Keratinocyte (primary cell): ENCODE measurements around the gene CLSTN2. TPM values are rescaled to one million over a fixed set of nuclear protein-coding genes. Genes with fewer than 3 reads are reported as not detected.

ENCODE experiments used
- DNase-seq: peaks from one replicate; pipeline ENCODE4 v3.0.0-alpha.2; 2011; ENCODE audit warnings: low read depth, missing footprints, low spot score
- FAIRE-seq: peaks from 2 replicates; lab custom pipeline; 2011; peaks lifted over from hg19 to GRCh38; lab: Jason Lieb, UNC
- H2AFZ ChIP-seq: 2 replicates; pipeline ENCODE4 v1.6.0; 2012; ENCODE audit warnings: low read length, control low read depth, inconsistent platforms; ENCODE audit not compliant: control insufficient read depth
- H3K27ac ChIP-seq: 2 replicates; pipeline ENCODE4 v1.5.1; 2011; ENCODE audit warnings: low read length; ENCODE audit not compliant: control insufficient read depth, insufficient read depth
- H3K27me3 ChIP-seq: 3 replicates; pipeline ENCODE4 v1.6.0; 2011; ENCODE audit warnings: low read length; ENCODE audit not compliant: control insufficient read depth, insufficient read depth; ENCODE audit errors: extremely low read depth
- H3K36me3 ChIP-seq, 2 experiments: 2 replicates in 1 of 2; 3 replicates in 1 of 2; pipeline ENCODE4 v1.5.1; 2011; ENCODE audit warnings: low read length in 2 of 2, mild to moderate bottlenecking in 1 of 2; ENCODE audit not compliant: control insufficient read depth in 2 of 2, insufficient read depth in 2 of 2; ENCODE audit errors: extremely low read depth in 1 of 2
- H3K4me1 ChIP-seq: 3 replicates; pipeline ENCODE4 v1.5.1; 2011; ENCODE audit warnings: low read length; ENCODE audit not compliant: control insufficient read depth, insufficient read depth; ENCODE audit errors: extremely low read depth
- H3K4me2 ChIP-seq: 3 replicates; pipeline ENCODE4 v1.6.0; 2011; ENCODE audit warnings: low read depth, low read length; ENCODE audit not compliant: control insufficient read depth, insufficient read depth; ENCODE audit errors: extremely low read depth
- H3K4me3 ChIP-seq, 3 experiments: fragments of 200-600 bp in 1 of 3; sonication (generic) in 1 of 3; 2 replicates in 2 of 3; 3 replicates in 1 of 3; pipeline ENCODE4 v1.5.1; 2011 to 2016; ENCODE audit warnings: low read length in 3 of 3, mild to moderate bottlenecking in 3 of 3, control low read depth in 2 of 3, inconsistent platforms in 1 of 3, low read depth in 1 of 3, mixed read lengths in 1 of 3, mixed run types in 1 of 3, moderate library complexity in 1 of 3; ENCODE audit not compliant: control insufficient read depth in 2 of 3, insufficient read depth in 2 of 3; ENCODE audit errors: extremely low read depth in 1 of 3
- H3K79me2 ChIP-seq: 2 replicates; pipeline ENCODE4 v1.6.0; 2012; ENCODE audit warnings: low read length; ENCODE audit not compliant: control insufficient read depth, insufficient read depth
- H3K9ac ChIP-seq: 3 replicates; pipeline ENCODE4 v1.6.0; 2011; ENCODE audit warnings: low read length; ENCODE audit not compliant: control insufficient read depth, insufficient read depth; ENCODE audit errors: extremely low read depth
- H3K9me1 ChIP-seq: 3 replicates; pipeline ENCODE4 v1.6.0; 2011; ENCODE audit warnings: low read length; ENCODE audit not compliant: control insufficient read depth, insufficient read depth; ENCODE audit errors: extremely low read depth
- H3K9me3 ChIP-seq: 2 replicates; pipeline ENCODE4 v1.5.1; 2012; ENCODE audit warnings: low read depth, low read length; ENCODE audit not compliant: control insufficient read depth
- H4K20me1 ChIP-seq: 3 replicates; pipeline ENCODE4 v1.6.0; 2011; ENCODE audit warnings: low read length; ENCODE audit not compliant: control insufficient read depth, insufficient read depth; ENCODE audit errors: extremely low read depth
- CTCF ChIP-seq, 3 experiments: IDR thresholded peaks in 1 of 3; conservative IDR thresholded peaks in 1 of 3; optimal IDR thresholded peaks in 1 of 3; 2 replicates in 2 of 3; 3 replicates in 1 of 3; pipeline versions ENCODE3 to v1.5.1; 2011; ENCODE audit warnings: low read length in 3 of 3, mild to moderate bottlenecking in 3 of 3, moderate library complexity in 2 of 3, control low read depth in 1 of 3, inconsistent platforms in 1 of 3; ENCODE audit not compliant: insufficient read depth in 2 of 3; ENCODE audit errors: extremely low read depth in 1 of 3
- EZH2 ChIP-seq: IDR thresholded peaks from one replicate; pipeline ENCODE4 v1.6.1; 2012; ENCODE audit warnings: inconsistent platforms, mild to moderate bottlenecking, low read length, moderate library complexity
- dilution Hi-C: fragments of 300-500 bp; cut with MboI; formaldehyde crosslinking; loops from one replicate; pipeline ENCODE4 v1.7.0; 2020; ENCODE audit warnings: low sequenced_read_pairs; ENCODE audit not compliant: extremely low pct_ligation_motif_present
- polyA plus RNA-seq, 5 experiments: library from polyadenylated mRNA; depleted of rRNA in 3 of 5; stranded (reverse) in 3 of 5; stranded (forward) in 1 of 5; unstranded in 1 of 5; fragments of >200 nt; gene quantifications; 1 replicate in 1 of 5; 2 replicates in 3 of 5; 3 replicates in 1 of 5; pipeline versions ENCODE4 v1.2.1 to v1.2.3, GENCODE V29; 2011 to 2012; ENCODE audit warnings: missing spikeins in 2 of 5, low read depth in 1 of 5, low replicate concordance in 1 of 5

Gene CLSTN2
- polyA plus RNA-seq, 1 donor (not counting 4 experiments of a cell fraction or from before 2014, with no cell fraction given): 0.09 TPM

- Histone ChIP-seq H4K20me1 (no peaks in the 10 kb centered on the region), H3K9ac (no peak overlapping the region), H3K27ac (no peak overlapping the region), H3K27me3 (no peaks in the 10 kb centered on the region), H3K79me2 (no peaks in the 10 kb centered on the region), H3K9me3 (no peaks in the 10 kb centered on the region), H3K9me1 (no peaks in the 10 kb centered on the region), H3K4me1 (no peaks in the 10 kb centered on the region), H3K4me2 (no peak overlapping the region), H2AFZ (no peak overlapping the region), H3K36me3 (no peaks in the 10 kb centered on the region), H3K4me3 (no peak overlapping the region)
- no peak for DNase-seq
- no peak for TF ChIP-seq CTCF (optimal IDR thresholded peaks at IDR 0.05 in 1 of 3, IDR thresholded peaks at IDR 0.05 in 1 of 3, conservative IDR thresholded peaks at IDR 0.05 in 1 of 3; ENCODE audit: extremely low read depth in 1 of 3, insufficient read depth in 2 of 3, low read length in 3 of 3)
- TF ChIP-seq EZH2: no peak
- dilution Hi-C loops: no loop called here
- FAIRE-seq: no peak
Observed at GRCh38 chr3:140588558-140588957, 653.6 kb downstream of the CLSTN2 start.

DNA sequence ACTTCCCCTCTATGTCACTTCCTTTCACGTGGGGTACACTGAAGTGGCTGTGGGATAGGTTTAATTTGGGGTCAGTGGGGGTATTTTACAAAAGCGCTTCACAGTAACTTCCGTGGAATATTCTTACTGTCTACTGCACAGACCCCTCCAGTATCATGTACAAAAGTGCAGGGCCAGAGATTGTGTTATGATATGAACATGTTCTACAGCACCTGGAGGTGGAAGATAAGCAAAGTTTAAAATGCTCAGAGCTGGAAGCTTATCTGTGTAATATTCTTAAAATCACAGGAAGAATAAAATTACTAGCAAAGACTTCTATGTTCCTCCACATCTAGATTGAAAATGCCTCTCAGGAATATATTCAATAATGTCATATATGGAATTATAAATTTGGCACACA is 658.8 kb downstream of the CLSTN2 start:
- no peaks in the 10 kb centered on the region for H3K9me3 ChIP-seq
- H4K20me1 ChIP-seq: no peaks in the 10 kb centered on the region
- H3K27me3 ChIP-seq: no peaks in the 10 kb centered on the region
- H2AFZ ChIP-seq: no peak overlapping the region
- H3K4me2 ChIP-seq: no peak overlapping the region
- H3K79me2 ChIP-seq: no peaks in the 10 kb centered on the region
- no peak for FAIRE-seq
- peaks cover 2% of the 10 kb centered on the region for H3K4me1 ChIP-seq
- no peak overlapping the region for H3K9ac ChIP-seq
- no peak for DNase-seq
- no peaks in the 10 kb centered on the region for H3K9me1 ChIP-seq
- no peak overlapping the region for H3K4me3 ChIP-seq
- TF ChIP-seq CTCF (optimal IDR thresholded peaks at IDR 0.05 in 1 of 3, IDR thresholded peaks at IDR 0.05 in 1 of 3, conservative IDR thresholded peaks at IDR 0.05 in 1 of 3; ENCODE audit: extremely low read depth in 1 of 3, insufficient read depth in 2 of 3, low read length in 3 of 3) (no peak), EZH2 (no peak)
- H3K27ac ChIP-seq: no peak overlapping the region
- no peaks in the 10 kb centered on the region for H3K36me3 ChIP-seq
- dilution Hi-C loops: no loop called here
